Mesendoderm (in vitro differentiated cells): ENCODE measurements around the gene VPS37C.

Source experiments
- DNase-seq: peaks from one replicate; pipeline ENCODE4 v3.0.0; 2013
- H2AK5ac ChIP-seq: 2 replicates; pipeline ENCODE4 v1.6.1; 2013; ENCODE audit warnings: low read length, inconsistent platforms
- H2BK120ac ChIP-seq: 2 replicates; pipeline ENCODE4 v1.6.1; 2013; ENCODE audit warnings: low read depth, mild to moderate bottlenecking, low read length, moderate library complexity, mixed read lengths
- H2BK15ac ChIP-seq: replicated peaks from 2 replicates; pipeline ENCODE4 v1.6.1; 2013; ENCODE audit warnings: low read depth, mild to moderate bottlenecking, moderate library complexity
- H2BK5ac ChIP-seq: 2 replicates; pipeline ENCODE4 v1.6.1; 2013; ENCODE audit warnings: low read length, inconsistent platforms
- H3K18ac ChIP-seq: 2 replicates; pipeline ENCODE4 v1.6.1; 2013; ENCODE audit warnings: mild to moderate bottlenecking, low read length, mixed read lengths
- H3K23ac ChIP-seq: one replicate; pipeline ENCODE4 v1.6.1; 2013; ENCODE audit warnings: low read length
- H3K27ac ChIP-seq: 2 replicates; pipeline ENCODE4 v1.5.1; 2013; ENCODE audit warnings: low read depth, mild to moderate bottlenecking, inconsistent platforms, low read length, moderate library complexity
- H3K27me3 ChIP-seq: 2 replicates; pipeline ENCODE4 v1.6.1; 2013; ENCODE audit warnings: low read length, control low read depth, mild to moderate bottlenecking, inconsistent platforms; ENCODE audit not compliant: insufficient read depth, poor library complexity
- H3K36me3 ChIP-seq: 2 replicates; pipeline ENCODE4 v1.6.1; 2013; ENCODE audit warnings: low read length, inconsistent platforms; ENCODE audit not compliant: control insufficient read depth, insufficient read depth
- H3K4ac ChIP-seq: one replicate; pipeline ENCODE4 v1.6.1; 2013; ENCODE audit warnings: low read depth, mild to moderate bottlenecking, low read length, moderate library complexity
- H3K4me1 ChIP-seq: 2 replicates; pipeline ENCODE4 v1.6.1; 2013; ENCODE audit warnings: low read depth, low read length, inconsistent platforms; ENCODE audit not compliant: control insufficient read depth
- H3K4me2 ChIP-seq: 2 replicates; pipeline ENCODE4 v1.6.1; 2013; ENCODE audit warnings: low read length
- H3K4me3 ChIP-seq: 2 replicates; pipeline ENCODE4 v1.5.1; 2013; ENCODE audit warnings: mild to moderate bottlenecking, low read length
- H3K56ac ChIP-seq: one replicate; pipeline ENCODE4 v1.6.1; 2013; ENCODE audit warnings: low read length
- H3K79me1 ChIP-seq: 2 replicates; pipeline ENCODE4 v1.6.1; 2013; ENCODE audit warnings: low read length, inconsistent platforms
- H3K79me2 ChIP-seq: 2 replicates; pipeline ENCODE4 v1.6.1; 2013; ENCODE audit warnings: mild to moderate bottlenecking, low read length; ENCODE audit not compliant: control insufficient read depth, insufficient read depth
- H3K9ac ChIP-seq: 2 replicates; pipeline ENCODE4 v1.6.1; 2013; ENCODE audit warnings: low read length, inconsistent platforms
- H4K5ac ChIP-seq: one replicate; pipeline ENCODE4 v1.6.1; 2013; ENCODE audit warnings: low read length
- H4K8ac ChIP-seq: one replicate; pipeline ENCODE4 v1.6.1; 2013; ENCODE audit warnings: low read depth, mild to moderate bottlenecking, control low read depth, low read length, moderate library complexity
- WGBS: extraction: QIAGEN DNeasy Blood & Tissue Kit; methylation state at CpG from one replicate; pipeline ENCODE4 v1.1.7; 2013; ENCODE audit warnings: low lambda C conversion rate, missing lambda C conversion rate; ENCODE audit not compliant: insufficient coverage; ENCODE audit errors: extremely low coverage; 5-methylcytosine and 5-hydroxymethylcytosine counted together

VPS37C gene

DNA sequence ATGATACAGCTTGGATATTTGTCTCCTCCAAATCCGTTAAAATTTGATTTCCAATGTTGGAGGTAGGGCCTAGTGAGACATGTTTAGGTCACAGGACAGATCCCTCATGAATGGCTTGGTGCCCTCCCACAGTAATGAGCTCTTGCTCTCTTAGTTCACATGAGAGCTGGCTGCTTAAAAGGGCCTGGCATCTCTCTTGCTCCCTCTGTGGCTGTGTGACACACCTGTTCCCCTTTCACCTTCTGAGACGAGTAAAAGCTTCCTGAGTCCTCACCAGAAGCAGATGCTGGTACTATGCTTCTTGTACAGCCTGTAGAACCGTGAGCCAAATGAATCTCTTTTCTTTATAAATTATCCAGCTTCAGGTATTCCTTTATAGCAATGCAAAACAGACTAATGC is 3.5 kb downstream of the VPS37C start:
- Histone ChIP-seq H3K79me2 (peaks cover 29% of the 10 kb centered on the region), H3K9ac (no peak overlapping the region)
- no CpG with 5 or more reads among the region's 3 CpGs for WGBS

DNA sequence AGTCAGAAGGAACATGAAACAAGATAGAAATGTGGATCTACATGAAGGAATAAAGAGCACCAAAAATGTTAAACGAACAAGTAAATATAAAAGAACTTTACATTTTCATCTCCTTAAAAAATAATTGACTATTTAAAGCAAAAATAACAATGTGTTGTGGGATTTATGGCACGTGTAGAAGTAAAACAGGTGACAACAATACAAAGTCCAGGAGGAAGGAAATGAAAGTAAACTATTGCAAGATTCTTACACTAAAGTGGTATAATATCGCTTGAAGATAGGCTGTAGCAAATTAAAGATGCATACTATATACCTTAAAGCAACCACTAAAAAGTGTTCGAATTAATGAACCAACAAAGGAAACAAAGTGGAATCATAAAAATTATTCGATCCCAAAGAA is 5.5 kb downstream of the VPS37C start:
- no peak overlapping the region for H2BK120ac ChIP-seq
- H3K18ac ChIP-seq: no peak overlapping the region
- H3K4ac ChIP-seq: no peak overlapping the region
- H2BK15ac ChIP-seq: no peak overlapping the region
- no peak overlapping the region for H4K8ac ChIP-seq
- H3K4me2 ChIP-seq: no peak overlapping the region
- H3K27ac ChIP-seq: no peak overlapping the region
- H3K27me3 ChIP-seq: no peaks in the 10 kb centered on the region
- no peak overlapping the region for H2BK5ac ChIP-seq
- no peak overlapping the region for H4K5ac ChIP-seq
- DNase-seq: no peak
- no peak overlapping the region for H2AK5ac ChIP-seq
- peaks cover 14% of the 10 kb centered on the region for H3K4me1 ChIP-seq
- H3K4me3 ChIP-seq: no peak overlapping the region
- no peaks in the 10 kb centered on the region for H3K36me3 ChIP-seq
- peaks cover 36% of the 10 kb centered on the region for H3K79me1 ChIP-seq
- H3K23ac ChIP-seq: no peak overlapping the region
- peaks cover 38% of the 10 kb centered on the region for H3K79me2 ChIP-seq
- WGBS: no CpG with 5 or more reads among the region's 5 CpGs
- H3K56ac ChIP-seq: no peak overlapping the region
- no peak overlapping the region for H3K9ac ChIP-seq

More for the DNA sequence above, 3.5 kb downstream of the VPS37C start:
- no peak overlapping the region for H2AK5ac ChIP-seq
- H3K4me2 ChIP-seq: no peak overlapping the region
- H3K36me3 ChIP-seq: no peaks in the 10 kb centered on the region
- no peak overlapping the region for H4K5ac ChIP-seq
- peak; percentile 46 for DNase-seq
- H2BK5ac ChIP-seq: no peak overlapping the region
- no peak overlapping the region for H3K4me3 ChIP-seq
- no peak overlapping the region for H3K18ac ChIP-seq
- no peak overlapping the region for H3K23ac ChIP-seq
- H3K27me3 ChIP-seq: no peaks in the 10 kb centered on the region
- H2BK120ac ChIP-seq: no peak overlapping the region
- H3K56ac ChIP-seq: no peak overlapping the region
- no peak overlapping the region for H3K27ac ChIP-seq
- peaks cover 22% of the 10 kb centered on the region for H3K79me1 ChIP-seq
- H2BK15ac ChIP-seq: no peak overlapping the region
- peaks cover 9% of the 10 kb centered on the region for H3K4me1 ChIP-seq
- H3K4ac ChIP-seq: no peak overlapping the region
- H4K8ac ChIP-seq: no peak overlapping the region

DNA sequence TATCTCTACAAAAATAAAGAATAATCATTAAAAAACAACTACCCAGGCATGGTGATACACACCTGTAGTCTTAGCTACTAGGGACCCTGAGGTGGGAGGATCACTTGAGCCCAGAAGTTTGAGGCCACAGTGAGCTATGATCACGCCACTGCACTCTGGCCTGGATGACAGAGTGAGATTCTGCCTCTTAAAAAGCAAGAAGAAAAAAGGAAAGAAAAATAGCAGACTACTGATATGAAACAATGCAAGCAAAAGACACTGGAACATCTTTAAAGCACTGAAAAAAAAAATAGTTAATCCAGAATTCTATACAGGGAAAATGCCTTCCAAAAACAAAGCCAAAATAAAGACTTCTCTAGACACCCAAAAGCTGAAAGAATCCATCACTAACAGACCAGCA is 5.9 kb downstream of the VPS37C start:
- Histone ChIP-seq H3K9ac (no peak overlapping the region), H4K5ac (no peak overlapping the region), H2BK5ac (no peak overlapping the region), H3K4me2 (no peak overlapping the region), H3K27me3 (no peaks in the 10 kb centered on the region), H2BK15ac (no peak overlapping the region), H3K27ac (no peak overlapping the region), H2AK5ac (no peak overlapping the region), H3K18ac (no peak overlapping the region), H3K4me1 (peaks cover 14% of the 10 kb centered on the region), H4K8ac (no peak overlapping the region), H3K4me3 (no peak overlapping the region), H2BK120ac (no peak overlapping the region), H3K36me3 (no peaks in the 10 kb centered on the region), H3K23ac (no peak overlapping the region), H3K56ac (no peak overlapping the region), H3K79me1 (peaks cover 36% of the 10 kb centered on the region), H3K79me2 (peaks cover 40% of the 10 kb centered on the region), H3K4ac (no peak overlapping the region)
- no CpG with 5 or more reads among the region's 1 CpG for WGBS
- DNase-seq: no peak

DNA sequence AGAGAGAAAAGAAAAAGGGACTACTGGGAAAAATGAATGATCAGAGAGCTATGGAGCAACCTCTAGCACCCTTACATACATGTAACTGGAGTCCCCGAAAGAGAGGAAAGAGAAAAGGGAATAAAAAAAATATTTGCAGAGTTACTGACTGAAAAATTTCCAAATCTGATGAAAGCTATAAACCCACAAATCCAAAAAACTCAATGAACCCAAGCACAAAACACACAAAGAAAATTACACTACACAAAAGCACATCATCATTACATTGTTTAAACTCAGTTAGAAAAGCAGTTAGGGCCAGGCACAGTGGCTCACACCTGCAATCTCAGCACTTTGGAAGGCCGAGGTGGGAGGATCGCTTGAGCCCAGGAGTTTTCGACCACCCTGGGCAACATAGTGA is 6.7 kb downstream of the VPS37C start:
- Histone ChIP-seq H3K36me3 (no peaks in the 10 kb centered on the region), H4K8ac (no peak overlapping the region), H3K18ac (no peak overlapping the region), H3K4ac (no peak overlapping the region), H3K27ac (no peak overlapping the region), H3K4me3 (no peak overlapping the region), H2AK5ac (no peak overlapping the region), H3K79me2 (peaks cover 39% of the 10 kb centered on the region), H3K27me3 (no peaks in the 10 kb centered on the region), H3K9ac (no peak overlapping the region), H3K4me1 (peaks cover 22% of the 10 kb centered on the region), H3K23ac (no peak overlapping the region), H2BK15ac (no peak overlapping the region), H4K5ac (no peak overlapping the region), H2BK5ac (no peak overlapping the region), H3K56ac (no peak overlapping the region), H3K4me2 (no peak overlapping the region), H2BK120ac (no peak overlapping the region), H3K79me1 (peaks cover 34% of the 10 kb centered on the region)
- no peak for DNase-seq
- no CpG with 5 or more reads among the region's 4 CpGs for WGBS

DNA sequence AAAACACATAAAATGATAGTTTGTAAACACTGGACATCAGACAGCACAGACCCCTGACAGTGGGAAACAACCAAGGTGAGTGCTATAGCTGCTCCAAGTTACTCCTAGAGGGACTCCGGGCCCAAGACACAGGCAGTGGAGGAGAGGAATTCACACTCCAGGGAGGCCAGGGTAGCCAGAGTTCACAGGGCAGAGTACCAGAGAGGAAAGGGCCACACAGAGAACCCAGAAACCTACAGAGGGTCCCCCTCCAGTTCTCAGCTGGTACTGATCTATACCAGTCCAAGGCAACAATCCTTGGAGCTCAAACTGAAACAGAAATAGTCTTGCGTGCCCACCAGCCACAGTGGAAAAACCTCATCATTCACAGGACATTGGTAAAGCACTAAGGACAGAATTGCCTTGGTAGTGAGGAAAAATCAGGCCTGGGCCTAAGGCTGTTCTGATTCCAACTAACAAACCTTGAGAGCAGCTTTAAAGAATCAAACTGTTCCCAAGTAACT is 7.6 kb downstream of the VPS37C start:
- no peaks in the 10 kb centered on the region for H3K36me3 ChIP-seq
- no peak overlapping the region for H2BK5ac ChIP-seq
- peaks cover 41% of the 10 kb centered on the region for H3K79me2 ChIP-seq
- H4K8ac ChIP-seq: no peak overlapping the region
- H3K79me1 ChIP-seq: peaks cover 35% of the 10 kb centered on the region
- no peak overlapping the region for H3K4me3 ChIP-seq
- H3K18ac ChIP-seq: no peak overlapping the region
- no peaks in the 10 kb centered on the region for H3K27me3 ChIP-seq
- peak; percentile 67 for DNase-seq
- no peak overlapping the region for H2BK120ac ChIP-seq
- peak overlapping the region; percentile 3 for H3K9ac ChIP-seq
- no peak overlapping the region for H4K5ac ChIP-seq
- H3K56ac ChIP-seq: peak overlapping the region; percentile 19
- peaks cover 22% of the 10 kb centered on the region for H3K4me1 ChIP-seq
- WGBS: no CpG with 5 or more reads among the region's 2 CpGs
- peak overlapping the region; percentile 12 for H3K27ac ChIP-seq
- H3K4ac ChIP-seq: no peak overlapping the region
- H3K4me2 ChIP-seq: no peak overlapping the region
- no peak overlapping the region for H2BK15ac ChIP-seq
- no peak overlapping the region for H2AK5ac ChIP-seq
- no peak overlapping the region for H3K23ac ChIP-seq
